CD4-positive, alpha-beta T cell (primary cell): Measurements from ENCODE around the gene LUC7L2. TPM values are rescaled to one million over a fixed set of nuclear protein-coding genes. Genes with fewer than 3 reads are reported as not detected.
A peak's percentile ranks its signal among the peaks of the same experiment; 100 is the strongest.

Experiments
- ATAC-seq: fragments of 200-7000 bp; cut with Tn5 transposase; one replicate; pipeline ENCODE4 v1.10.0; 2022; ENCODE audit warnings: mild to moderate bottlenecking; ENCODE audit not compliant: poor library complexity
- CTCF ChIA-PET: fragments of 350-600 bp; sonication (Branson Sonifier 250); formaldehyde crosslinking; loops from one replicate; lab custom pipeline; 2021; ENCODE audit warnings: antibody characterized with exemption, inconsistent platforms; lab: Charles Lee
- POLR2A ChIA-PET: fragments of 350-600 bp; sonication (Branson Sonifier 250); formaldehyde crosslinking; loops from one replicate; lab custom pipeline; 2021; ENCODE audit warnings: antibody characterized with exemption, inconsistent platforms; lab: Charles Lee
- DNase-seq, 14 experiments: peaks; one replicate each; pipeline ENCODE4 v3.0.0-alpha.2; 2013 to 2020; ENCODE audit warnings: mixed read lengths in 2 of 14
- H3K27ac ChIP-seq, 2 donors: one replicate each; pipeline versions ENCODE4 v1.5.1 to v1.7.0; 2013; ENCODE audit warnings: low read length in 2 of 2, low read depth in 1 of 2, mild to moderate bottlenecking in 1 of 2
- H3K27me3 ChIP-seq, 2 experiments: 1 replicate in 1 of 2; 2 replicates in 1 of 2; pipeline versions ENCODE4 v1.6.1 to v1.7.0; 2013; ENCODE audit warnings: low read length in 2 of 2, control low read depth in 1 of 2, mild to moderate bottlenecking in 1 of 2, moderate library complexity in 1 of 2; ENCODE audit not compliant: insufficient read depth in 2 of 2, control insufficient read depth in 1 of 2
- H3K36me3 ChIP-seq: one replicate; pipeline ENCODE4 v1.6.1; 2013; ENCODE audit warnings: low read length, control low read depth; ENCODE audit not compliant: insufficient read depth
- H3K4me1 ChIP-seq: one replicate; pipeline ENCODE4 v1.6.1; 2013; ENCODE audit warnings: low read length, control low read depth; ENCODE audit not compliant: insufficient read depth
- H3K4me3 ChIP-seq: one replicate; pipeline ENCODE4 v1.5.1; 2013; ENCODE audit warnings: mild to moderate bottlenecking, low read length, moderate library complexity
- H3K9me3 ChIP-seq, 2 experiments: 1 replicate in 1 of 2; 2 replicates in 1 of 2; pipeline versions ENCODE4 v1.6.1 to v1.7.0; 2013; ENCODE audit warnings: low read length in 2 of 2, mild to moderate bottlenecking in 2 of 2, control low read depth in 1 of 2, moderate library complexity in 1 of 2; ENCODE audit not compliant: control insufficient read depth in 1 of 2, insufficient read depth in 1 of 2
- H3K27ac Mint-ChIP-seq: one replicate; pipeline ENCODE4 v1.8.0; 2020; ENCODE audit warnings: mixed read lengths
- H3K27me3 Mint-ChIP-seq: one replicate; pipeline ENCODE4 v1.8.0; 2021; ENCODE audit warnings: mixed read lengths
- H3K36me3 Mint-ChIP-seq: one replicate; pipeline ENCODE4 v1.8.0; 2021; ENCODE audit warnings: low read depth, mixed read lengths
- H3K4me1 Mint-ChIP-seq: one replicate; pipeline ENCODE4 v1.8.0; 2021; ENCODE audit warnings: low read depth, mixed read lengths
- H3K4me3 Mint-ChIP-seq: one replicate; pipeline ENCODE4 v1.8.0; 2020; ENCODE audit warnings: mild to moderate bottlenecking, mixed read lengths
- H3K9me3 Mint-ChIP-seq: one replicate; pipeline ENCODE4 v1.8.0; 2020; ENCODE audit warnings: mixed read lengths
- intact Hi-C, 2 experiments: fragments of 100-400 bp; cut with DNase I in 1 of 2; cut with micrococcal nuclease in 1 of 2; formaldehyde crosslinking; loops; one replicate each; pipeline versions ENCODE4 v1.15.1 to v1.9.0; 2023 to 2025; cut with DNase I, micrococcal nuclease
- total RNA-seq, 174 experiments: library from RNA in 2 of 174; stranded (reverse) in 2 of 174; gene quantifications; one replicate each; pipeline ENCODE4 v1.2.3 and lab custom pipeline; 2021 to 2026
- TF ChIP-seq, protein P1 (sequence below): fragments of 200-600 bp; IDR thresholded peaks from one replicate; pipeline ENCODE4 v1.8.0; 2022; ENCODE audit warnings: antibody characterized with exemption, mild to moderate bottlenecking

LUC7L2 gene
- total RNA-seq, 2 experiments from 2014 or later, result 177 to 194 TPM

DNA sequence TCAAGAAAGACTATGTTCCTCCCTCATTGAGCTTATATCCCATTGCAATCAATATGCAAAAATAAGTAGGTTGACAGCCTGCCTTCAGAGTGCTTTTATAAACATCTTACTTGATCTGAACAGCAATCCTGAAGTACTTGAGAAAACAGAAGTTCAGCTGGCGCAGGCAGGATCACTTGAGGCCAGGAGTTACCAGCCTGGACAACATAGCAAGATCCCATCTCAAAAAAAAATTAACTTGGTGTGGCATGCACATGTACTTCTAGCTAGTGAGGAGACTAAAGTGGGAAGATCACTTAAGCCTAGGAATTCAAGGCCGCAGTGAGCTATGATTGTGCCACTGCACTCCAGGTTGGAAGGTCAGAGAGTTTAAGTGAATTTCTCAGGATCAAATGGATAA lies 30.1 kb downstream of the LUC7L2 start:
- Histone ChIP-seq H3K27ac (no peak overlapping the region), H3K4me3 (no peak overlapping the region), H3K36me3 (peaks cover 55% of the 10 kb centered on the region), H3K27me3 (no peaks in the 10 kb centered on the region), H3K4me1 (peaks cover 15% of the 10 kb centered on the region), H3K9me3 (no peaks in the 10 kb centered on the region)
- no peaks in the 10 kb centered on the region for H3K9me3 Mint-ChIP-seq
- TF ChIP-seq, protein P1, sequence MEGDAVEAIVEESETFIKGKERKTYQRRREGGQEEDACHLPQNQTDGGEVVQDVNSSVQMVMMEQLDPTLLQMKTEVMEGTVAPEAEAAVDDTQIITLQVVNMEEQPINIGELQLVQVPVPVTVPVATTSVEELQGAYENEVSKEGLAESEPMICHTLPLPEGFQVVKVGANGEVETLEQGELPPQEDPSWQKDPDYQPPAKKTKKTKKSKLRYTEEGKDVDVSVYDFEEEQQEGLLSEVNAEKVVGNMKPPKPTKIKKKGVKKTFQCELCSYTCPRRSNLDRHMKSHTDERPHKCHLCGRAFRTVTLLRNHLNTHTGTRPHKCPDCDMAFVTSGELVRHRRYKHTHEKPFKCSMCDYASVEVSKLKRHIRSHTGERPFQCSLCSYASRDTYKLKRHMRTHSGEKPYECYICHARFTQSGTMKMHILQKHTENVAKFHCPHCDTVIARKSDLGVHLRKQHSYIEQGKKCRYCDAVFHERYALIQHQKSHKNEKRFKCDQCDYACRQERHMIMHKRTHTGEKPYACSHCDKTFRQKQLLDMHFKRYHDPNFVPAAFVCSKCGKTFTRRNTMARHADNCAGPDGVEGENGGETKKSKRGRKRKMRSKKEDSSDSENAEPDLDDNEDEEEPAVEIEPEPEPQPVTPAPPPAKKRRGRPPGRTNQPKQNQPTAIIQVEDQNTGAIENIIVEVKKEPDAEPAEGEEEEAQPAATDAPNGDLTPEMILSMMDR, result no peak
- peaks cover 48% of the 10 kb centered on the region for H3K4me1 Mint-ChIP-seq
- no peak overlapping the region for H3K4me3 Mint-ChIP-seq
- CTCF ChIA-PET, result no interaction called here
- H3K27ac Mint-ChIP-seq, result no peak overlapping the region
- peaks cover 67% of the 10 kb centered on the region for H3K36me3 Mint-ChIP-seq
- ATAC-seq (no peak), DNase-seq (no peak)
- H3K27me3 Mint-ChIP-seq, result no peaks in the 10 kb centered on the region
- POLR2A ChIA-PET, result interaction anchor here (0.9 kb wide), 1 partner anchor 30 kb away, joined by 3 read pairs; the partner anchor contains the start of gene LUC7L2
- intact Hi-C loops, result loop anchor here in 1 of 2 experiments (5.0 kb wide), 1 partner anchor 32 kb away; the partner anchor contains the start of gene LUC7L2

DNA sequence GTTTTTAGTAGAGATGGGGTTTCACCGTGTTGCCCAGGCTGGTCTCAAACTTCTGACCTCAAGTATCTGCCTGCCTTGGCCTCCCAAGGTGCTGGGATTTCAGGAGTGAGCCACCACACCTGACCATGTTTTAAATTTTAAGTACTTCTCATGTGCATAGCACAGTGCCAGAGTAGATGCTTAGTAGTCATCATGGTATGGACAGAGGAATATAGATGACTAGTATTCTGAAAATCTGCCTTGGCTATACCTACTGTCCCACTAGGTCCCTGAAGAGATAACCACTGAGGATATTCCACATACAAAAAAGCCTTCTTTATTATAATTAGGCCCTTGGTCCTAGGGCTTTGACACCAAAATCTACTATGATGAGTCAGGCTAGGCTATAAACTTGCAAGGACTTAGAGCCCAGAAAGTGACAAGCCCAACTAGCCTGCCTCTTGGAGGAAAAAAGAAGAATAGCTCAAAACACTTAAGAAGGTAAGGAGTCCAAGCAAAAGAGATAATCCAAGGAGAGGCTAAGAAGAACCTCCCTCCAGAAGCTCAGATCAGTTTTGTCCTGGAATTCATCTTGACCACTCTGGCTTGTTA lies 34.0 kb downstream of the LUC7L2 start:
- peaks cover 21% of the 10 kb centered on the region for H3K4me1 ChIP-seq
- TF ChIP-seq, protein P1, result no peak
- H3K4me3 ChIP-seq, result no peak overlapping the region
- H3K9me3 ChIP-seq, result no peaks in the 10 kb centered on the region
- H3K27ac Mint-ChIP-seq, result peak overlapping the region; percentile 35
- H3K36me3 ChIP-seq, result peaks cover 57% of the 10 kb centered on the region
- DNase-seq (no peak), ATAC-seq (no peak)
- peak overlapping the region in 1 of 2 donors; percentile 4 for H3K27ac ChIP-seq
- H3K4me3 Mint-ChIP-seq, result no peak overlapping the region
- peaks cover 65% of the 10 kb centered on the region for H3K36me3 Mint-ChIP-seq
- intact Hi-C loops, result loop anchor here in 1 of 2 experiments (5.0 kb wide), 1 partner anchor 36 kb away; the partner anchor contains the start of gene LUC7L2
- H3K9me3 Mint-ChIP-seq, result no peaks in the 10 kb centered on the region
- H3K27me3 ChIP-seq, result no peaks in the 10 kb centered on the region
- ChIA-PET POLR2A (interaction anchor here (2.3 kb wide), 1 partner anchor 34 kb away, joined by 17 read pairs; the partner anchor contains the start of gene LUC7L2), CTCF (interaction anchor here (1.0 kb wide), 1 partner anchor 55 kb away, joined by 5 read pairs; no protein-coding TSS in a partner anchor)
- H3K27me3 Mint-ChIP-seq, result no peaks in the 10 kb centered on the region
- H3K4me1 Mint-ChIP-seq, result peaks cover 62% of the 10 kb centered on the region

DNA sequence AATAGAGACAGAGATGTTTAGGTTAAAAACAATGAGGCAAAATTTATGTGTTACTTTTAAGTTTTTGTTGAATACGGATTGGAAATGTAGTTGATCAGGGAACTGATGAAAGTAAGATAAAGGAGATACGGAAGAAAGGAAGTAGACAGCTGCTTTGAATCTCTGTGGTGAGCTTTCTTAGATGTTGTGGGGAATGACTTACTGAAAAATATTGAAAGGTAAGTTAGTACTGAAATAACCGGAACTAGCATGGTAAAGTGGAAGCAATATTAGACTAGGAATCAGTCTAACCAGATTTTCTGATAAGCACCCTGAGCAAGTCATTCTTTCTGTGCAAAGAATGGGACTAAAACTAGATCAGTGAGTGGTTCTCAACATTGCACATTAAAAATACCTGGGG lies 34.8 kb downstream of the LUC7L2 start:
- TF ChIP-seq, protein P1, result no peak
- Mint-ChIP-seq H3K9me3 (no peaks in the 10 kb centered on the region), H3K4me1 (peaks cover 53% of the 10 kb centered on the region), H3K27ac (peak overlapping the region; percentile 35), H3K36me3 (peaks cover 65% of the 10 kb centered on the region), H3K27me3 (no peaks in the 10 kb centered on the region), H3K4me3 (peak overlapping the region; percentile 12)
- H3K36me3 ChIP-seq, result peaks cover 54% of the 10 kb centered on the region
- intact Hi-C loops, result loop anchor here in 1 of 2 experiments (5.0 kb wide), 1 partner anchor 37 kb away; the partner anchor contains the start of gene LUC7L2
- CTCF ChIA-PET, result no interaction called here
- H3K4me1 ChIP-seq, result peaks cover 21% of the 10 kb centered on the region
- H3K4me3 ChIP-seq, result no peak overlapping the region
- no peaks in the 10 kb centered on the region for H3K9me3 ChIP-seq
- DNase-seq (peak in 3 of 14 experiments; percentile 26 to 35 (median 27)), ATAC-seq (peak; percentile 78)
- H3K27me3 ChIP-seq, result no peaks in the 10 kb centered on the region
- POLR2A ChIA-PET, result interaction anchor here (0.8 to 2.3 kb wide), 4 partner anchors 21 to 34 kb away, joined by 3 to 17 read pairs (median 3); partner anchors contain the start of gene LUC7L2
- peak overlapping the region; percentile 3 to 4 for H3K27ac ChIP-seq
